ENCODE data around the gene SREBF1.

DNA sequence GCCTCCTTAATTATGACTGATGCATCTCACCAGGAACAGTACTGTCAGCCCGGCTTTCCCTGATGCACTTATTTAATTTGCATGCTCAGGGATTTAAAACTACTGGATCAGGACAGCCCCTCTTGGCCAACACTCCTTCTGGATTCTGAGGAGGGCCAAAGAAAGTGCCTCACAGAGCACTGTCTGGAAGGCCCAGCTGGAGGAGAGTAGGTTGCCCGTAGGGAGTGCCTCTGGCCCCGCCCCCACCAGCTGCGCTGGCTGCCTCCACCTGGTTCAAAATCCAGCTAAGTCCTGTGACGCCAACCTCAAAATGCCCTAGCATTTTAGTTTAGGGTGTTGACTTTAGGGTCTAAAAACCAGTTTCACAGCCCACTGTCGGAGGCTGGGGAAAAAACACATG lies 49.4 kb upstream of the SREBF1 start:
- TF ChIP-seq EZH2 (IDR thresholded peaks at IDR 0.05; ENCODE audit: insufficient read depth, poor library complexity, severe bottlenecking), result no peak
- TF ChIP-seq EZH2phosphoT487 (IDR thresholded peaks at IDR 0.05; ENCODE audit: insufficient read depth, low read depth), result no peak

Measured in GM23248 (cell line).